Measurements from ENCODE around the gene PES1. TPM values are rescaled to one million over a fixed set of nuclear protein-coding genes. Genes with fewer than 3 reads are reported as not detected.

The PES1 gene
- polyA plus RNA-seq, 3 donors: 32.2 to 36.6 (median 35.6) TPM

GRCh38 chr22:30600921-30601320 lies 9.2 kb upstream of the PES1 start:
- H3K27ac Mint-ChIP-seq: peak overlapping the region in 2 of 7 donors; percentile 7 to 85

GRCh38 chr22:30598986-30599385 lies 7.3 kb upstream of the PES1 start:
- no peak for TF ChIP-seq CTCF (IDR thresholded peaks at IDR 0.05)
- Histone ChIP-seq H2AFZ (ENCODE audit: insufficient read depth, low read depth, low read length, poor library complexity, severe bottlenecking) (no peak overlapping the region), H3K36me3 (replicated peaks in 1 of 2; ENCODE audit: control insufficient read depth in 1 of 2, insufficient read depth in 2 of 2, low read length in 2 of 2) (no peaks in the 10 kb centered on the region), H3K4me2 (replicated peaks; ENCODE audit: extremely low read depth, low read length, poor library complexity, severe bottlenecking) (no peak overlapping the region), H3K79me2 (ENCODE audit: insufficient read depth, low read length) (no peaks in the 10 kb centered on the region), H3K9ac (ENCODE audit: insufficient read depth, low read length, poor library complexity, severe bottlenecking) (no peak overlapping the region), H3K27me3 (ENCODE audit: control insufficient read depth in 2 of 2, insufficient read depth in 2 of 2, low read length in 2 of 2) (no peaks in the 10 kb centered on the region), H3K4me3 (replicated peaks in 1 of 3; ENCODE audit: low read depth in 2 of 3, low read length in 3 of 3) (no peak overlapping the region), H3K9me3 (replicated peaks in 1 of 2; ENCODE audit: control insufficient read depth in 1 of 2, insufficient read depth in 1 of 2, low read length in 2 of 2) (no peaks in the 10 kb centered on the region), H3K4me1 (ENCODE audit: control insufficient read depth in 1 of 2, insufficient read depth in 2 of 2, low read length in 2 of 2) (no peaks in the 10 kb centered on the region), H3K27ac (ENCODE audit: low read depth in 1 of 2, low read length in 2 of 2) (no peak overlapping the region), H4K20me1 (ENCODE audit: insufficient read depth, low read length) (no peaks in the 10 kb centered on the region)
- peaks cover 8% of the 10 kb centered on the region for H3K4me1 Mint-ChIP-seq
- peaks cover 0 to 11% (median 5%) of the 10 kb centered on the region in 3 donors for H3K27me3 Mint-ChIP-seq (ENCODE audit: low read depth in 3 of 3)
- no peak overlapping the region for H3K4me3 Mint-ChIP-seq
- peaks cover 0 to 6% (median 0%) of the 10 kb centered on the region in 7 donors for H3K9me3 Mint-ChIP-seq
- DNase-seq: no peak
- intact Hi-C loops (cut with micrococcal nuclease): loop anchor here in 1 of 2 donors (10.0 kb wide), 1 partner anchor 154 kb away; no protein-coding TSS in a partner anchor
- H3K27ac Mint-ChIP-seq: no peak overlapping the region
- WGBS (ENCODE audit: insufficient coverage): no CpG with 5 or more reads among the region's 3 CpGs
- H3K36me3 Mint-ChIP-seq: peaks cover 0 to 4% of the 10 kb centered on the region in 2 donors

More at GRCh38 chr22:30600921-30601320, 9.2 kb upstream of the PES1 start:
- peaks cover 0 to 6% (median 0%) of the 10 kb centered on the region in 7 donors for H3K9me3 Mint-ChIP-seq
- intact Hi-C loops (cut with micrococcal nuclease): no loop called here
- no peak for TF ChIP-seq CTCF (IDR thresholded peaks at IDR 0.05)
- Histone ChIP-seq H2AFZ (ENCODE audit: insufficient read depth, low read depth, low read length, poor library complexity, severe bottlenecking) (no peak overlapping the region), H3K4me1 (ENCODE audit: control insufficient read depth in 1 of 2, insufficient read depth in 2 of 2, low read length in 2 of 2) (peaks cover 8 to 9% of the 10 kb centered on the region in 2 donors), H3K9ac (ENCODE audit: insufficient read depth, low read length, poor library complexity, severe bottlenecking) (no peak overlapping the region), H4K20me1 (ENCODE audit: insufficient read depth, low read length) (no peaks in the 10 kb centered on the region), H3K79me2 (ENCODE audit: insufficient read depth, low read length) (no peaks in the 10 kb centered on the region), H3K36me3 (replicated peaks in 1 of 2; ENCODE audit: control insufficient read depth in 1 of 2, insufficient read depth in 2 of 2, low read length in 2 of 2) (no peaks in the 10 kb centered on the region), H3K27me3 (ENCODE audit: control insufficient read depth in 2 of 2, insufficient read depth in 2 of 2, low read length in 2 of 2) (no peaks in the 10 kb centered on the region), H3K27ac (ENCODE audit: low read depth in 1 of 2, low read length in 2 of 2) (no peak overlapping the region), H3K4me2 (replicated peaks; ENCODE audit: extremely low read depth, low read length, poor library complexity, severe bottlenecking) (no peak overlapping the region), H3K9me3 (replicated peaks in 1 of 2; ENCODE audit: control insufficient read depth in 1 of 2, insufficient read depth in 1 of 2, low read length in 2 of 2) (no peaks in the 10 kb centered on the region), H3K4me3 (replicated peaks in 1 of 3; ENCODE audit: low read depth in 2 of 3, low read length in 3 of 3) (no peak overlapping the region)
- 67% methylated on average over 2 of the region's 3 CpGs for WGBS (ENCODE audit: insufficient coverage)
- H3K4me1 Mint-ChIP-seq: peaks cover 17% of the 10 kb centered on the region
- peaks cover 0 to 5% of the 10 kb centered on the region in 2 donors for H3K36me3 Mint-ChIP-seq
- H3K4me3 Mint-ChIP-seq: no peak overlapping the region
- DNase-seq: peak; percentile 26 to 30 (median 28)
- H3K27me3 Mint-ChIP-seq (ENCODE audit: low read depth in 3 of 3): peaks cover 0 to 5% (median 0%) of the 10 kb centered on the region in 3 donors
